Breast epithelium (tissue), 3 donors: ENCODE results near the gene GRPR.

Experiments
- CTCF ChIP-seq, 3 donors: fragments of 450-650 bp; IDR thresholded peaks; one replicate each; pipeline ENCODE4 v1.5.1; 2016 to 2017; ENCODE audit warnings: antibody characterized with exemption in 3 of 3, mild to moderate bottlenecking in 3 of 3, moderate library complexity in 3 of 3
- POLR2A ChIP-seq: fragments of 450-650 bp; IDR thresholded peaks from one replicate; pipeline ENCODE4 v1.6.1; 2016; ENCODE audit warnings: antibody characterized with exemption, mild to moderate bottlenecking, moderate library complexity
- POLR2AphosphoS5 ChIP-seq, 3 donors: sonication (generic); formaldehyde crosslinking; IDR thresholded peaks; one replicate each; pipeline ENCODE4 v1.6.1; 2017; ENCODE audit warnings: antibody characterized with exemption in 3 of 3

- TF ChIP-seq CTCF (IDR thresholded peaks at IDR 0.05) = no peak
- no peak for TF ChIP-seq POLR2AphosphoS5 (IDR thresholded peaks at IDR 0.05)
- no peak for TF ChIP-seq POLR2A
Measured at GRCh38 chrX:16140448-16140847, 17.1 kb downstream of the GRPR start.
